Left cardiac atrium (tissue), 4 donors: Measurements from ENCODE around the gene SETD6. TPM values are rescaled to one million over a fixed set of nuclear protein-coding genes. Genes with fewer than 3 reads are reported as not detected.
"Not testable (repeated sequence)": the region's sequence is repeated elsewhere in the genome, so short reads cannot be mapped to it uniquely, and the experiment has no call there.

Experiments
- ATAC-seq, 2 donors: fragments of 200-7000 bp; cut with Tn5 transposase; one replicate each; pipeline ENCODE4 v1.9.1; 2020; ENCODE audit warnings: mild to moderate bottlenecking in 2 of 2, moderate library complexity in 2 of 2
- DNase-seq: peaks from one replicate; pipeline ENCODE4 v3.0.0-alpha.2; 2020
- intact Hi-C, 2 donors: fragments of 100-400 bp; cut with DNase I; formaldehyde crosslinking; loops; one replicate each; pipeline versions ENCODE4 v1.14.1 to v1.15.1; 2022 to 2023
- total RNA-seq, 2 donors: library from RNA; stranded (reverse); fragmentation: NEBNext Ultra II Directional; extraction: Animal tissue kit (Norgen Biotek cat#: 25700); gene quantifications; one replicate each; pipeline ENCODE4 v1.2.1, GENCODE V29; 2021
- donor health status: DM: no; HTN: yes; CAD: no.
- donor health status: DM: no; HTN: yes; CAD: no; lungs with severe emphysema.
- donor health status: DM: yes; HTN: yes; CAD: no.
- donor health status: Dilated cardiomyopathy.

Gene SETD6
- total RNA-seq, 2 donors from 2014 or later, result 10.7 to 10.8 TPM

DNA sequence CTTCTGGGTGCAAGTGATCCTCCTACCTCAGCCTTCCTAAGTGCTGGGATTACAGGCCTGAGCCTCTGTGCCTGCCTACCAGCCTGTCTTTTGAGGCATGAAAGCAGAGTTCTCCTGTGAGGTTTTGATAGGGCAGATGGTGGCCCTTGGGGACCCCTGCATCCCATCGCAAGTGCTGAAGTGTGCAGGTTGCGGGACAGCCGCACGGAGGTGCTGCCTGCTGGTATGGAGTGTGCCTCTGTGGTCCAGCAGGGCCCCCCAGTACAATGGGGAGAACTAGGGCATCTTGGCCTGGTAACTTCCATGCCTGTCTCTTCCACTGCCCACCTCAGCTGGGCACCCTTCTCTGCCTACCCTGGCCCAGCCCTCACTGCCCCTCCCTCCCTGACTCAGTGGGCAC lies 25.3 kb upstream of the SETD6 start:
- DNase-seq, result no peak
- intact Hi-C loops, result no loop called here
- no peak for ATAC-seq

DNA sequence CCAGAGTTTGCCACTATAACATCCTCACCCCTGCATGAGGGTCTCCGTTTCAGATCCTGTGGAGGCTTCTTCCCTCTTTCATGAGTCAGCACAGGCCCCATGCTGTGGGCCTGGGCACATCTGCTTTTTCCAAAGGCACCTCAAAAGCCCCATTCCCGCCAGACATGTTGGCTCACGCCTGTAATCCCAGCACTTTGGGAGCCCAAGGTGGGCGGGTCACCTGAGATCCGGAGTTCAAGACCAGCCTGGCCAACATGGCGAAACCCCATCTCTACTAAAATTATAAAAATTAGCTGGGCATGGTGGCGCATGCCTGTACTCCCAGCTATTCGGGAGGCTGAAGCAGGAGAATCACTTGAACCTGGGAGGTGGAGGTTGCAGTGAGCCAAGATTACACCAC lies 24.8 kb upstream of the SETD6 start:
- DNase-seq, ATAC-seq, intact Hi-C loops: not testable (repeated sequence)

GRCh38 chr16:58492066-58492465 lies 23.3 kb upstream of the SETD6 start:
- intact Hi-C loops, result no loop called here
- DNase-seq (no peak), ATAC-seq (no peak)

DNA sequence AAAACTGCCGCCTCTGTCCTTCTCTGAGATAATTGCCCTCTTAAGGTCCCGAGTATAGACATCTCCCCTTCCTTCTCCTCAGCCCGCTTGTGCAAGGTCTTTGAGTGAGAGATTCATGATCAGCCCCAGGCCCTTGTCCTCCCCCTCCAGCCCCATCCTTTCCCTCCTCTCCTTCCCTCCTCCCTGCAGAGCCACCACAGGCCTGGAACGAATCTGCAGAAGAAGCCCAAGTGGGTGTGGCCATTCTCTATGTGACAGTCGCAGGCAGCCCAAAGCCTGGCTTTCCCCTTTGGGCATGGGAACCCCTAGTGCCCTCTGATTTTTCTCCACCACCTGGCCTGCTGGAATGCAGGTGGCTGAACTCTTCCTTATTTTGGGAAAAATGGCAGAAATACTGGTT lies 22.6 kb upstream of the SETD6 start:
- no peak for DNase-seq
- ATAC-seq, result no peak
- intact Hi-C loops, result no loop called here

DNA sequence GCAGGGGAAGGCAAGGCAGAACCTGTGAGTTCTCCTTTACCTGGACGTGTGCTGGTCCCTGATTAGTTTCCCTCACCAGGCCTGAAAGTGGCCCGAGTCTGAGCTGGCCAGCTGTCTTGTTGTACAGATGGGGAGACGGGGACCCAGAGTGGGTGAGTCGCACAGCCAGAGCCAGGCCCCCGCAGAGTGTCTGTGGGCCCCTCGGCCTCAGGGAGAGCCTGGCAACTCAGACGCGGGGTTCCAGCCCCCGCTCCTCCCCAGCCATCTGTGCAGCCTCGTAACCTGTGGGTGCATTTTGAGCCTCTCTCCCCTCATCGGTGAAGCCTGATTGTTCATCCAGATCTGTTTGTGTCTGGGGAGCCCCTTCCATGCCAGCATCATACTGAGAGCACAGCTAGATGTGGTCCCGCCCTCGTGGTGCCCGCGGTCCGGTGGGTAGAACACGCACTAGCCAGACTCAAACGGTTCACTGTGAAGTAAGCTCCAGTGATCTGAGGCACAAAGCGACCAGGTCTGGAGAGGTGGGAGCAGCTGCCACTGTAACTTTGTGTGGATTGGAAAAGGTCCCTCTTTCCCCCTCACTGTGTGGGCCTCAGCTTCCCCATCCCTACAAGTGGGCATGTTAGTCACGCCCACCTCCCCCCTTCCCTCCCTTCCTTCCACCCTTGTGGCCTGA lies 21.4 kb upstream of the SETD6 start:
- intact Hi-C loops, result no loop called here
- ATAC-seq (no peak), DNase-seq (peak; percentile 12)

DNA sequence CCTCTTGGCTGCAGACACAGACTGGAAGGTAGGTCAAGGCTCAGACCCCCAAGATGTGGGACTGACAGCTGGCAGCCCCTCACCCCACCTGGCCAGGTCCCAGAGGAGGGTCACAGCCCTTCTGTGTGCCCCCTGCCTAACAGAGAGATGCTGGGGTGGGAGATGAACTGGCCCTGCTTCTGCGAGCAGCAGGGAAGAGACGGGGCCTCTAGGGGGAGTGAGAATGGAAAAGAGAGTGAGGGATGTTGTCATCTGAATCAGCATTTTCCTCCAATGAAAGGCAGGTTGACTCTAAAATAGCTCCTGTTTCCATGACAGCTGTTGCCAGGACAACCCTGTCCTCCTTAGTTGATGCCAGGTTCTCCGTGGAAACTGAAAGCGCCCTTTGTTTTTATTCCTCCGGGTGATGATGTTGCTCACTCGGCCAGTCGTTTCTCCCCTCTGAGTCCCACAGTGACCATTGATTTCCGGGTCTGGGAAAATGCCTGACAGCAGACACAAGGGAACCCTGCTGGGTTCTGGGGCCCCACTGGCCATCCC lies 20.3 kb upstream of the SETD6 start:
- ATAC-seq, result peak; percentile 52 to 68
- intact Hi-C loops, result no loop called here
- DNase-seq, result peak; percentile 88

DNA sequence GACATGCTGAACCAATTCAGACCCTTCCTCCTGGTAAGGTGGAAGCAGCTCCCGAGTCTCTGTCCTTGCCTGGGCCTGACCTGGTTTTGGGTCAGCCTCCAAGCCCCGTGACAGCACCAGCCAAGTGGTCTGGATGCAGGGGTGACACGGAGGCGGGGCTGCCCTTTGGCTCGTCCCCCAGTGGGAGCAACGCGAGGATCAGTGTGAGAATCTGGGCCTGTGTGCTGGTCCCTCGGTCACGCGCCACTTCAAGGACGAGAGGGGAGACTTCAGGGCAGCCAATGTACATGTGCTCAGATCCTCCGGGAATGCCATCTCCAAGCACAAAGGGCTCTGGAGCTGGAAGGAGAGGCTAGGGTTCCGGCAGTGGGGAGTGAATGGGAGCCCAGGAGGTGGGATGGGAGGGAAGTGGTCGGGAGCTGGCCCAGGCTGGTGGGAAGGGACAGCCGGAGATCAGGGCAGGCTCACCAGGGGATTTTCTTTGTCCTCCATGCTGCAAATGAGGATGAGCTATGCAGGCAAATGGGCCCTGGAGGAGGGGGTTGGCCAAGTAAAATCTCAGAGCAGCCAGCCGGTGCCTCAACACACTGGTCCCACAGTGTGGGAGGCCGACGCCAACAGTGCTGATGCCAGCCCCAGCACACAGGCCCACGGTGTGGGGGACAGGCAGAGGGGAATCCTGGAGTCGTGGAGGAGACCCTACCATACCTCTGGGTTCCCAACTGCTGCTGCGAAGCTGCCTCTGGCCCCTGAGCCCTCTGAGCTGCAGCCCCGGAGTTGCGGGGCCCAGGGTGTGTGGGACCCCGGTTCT lies 19.6 kb upstream of the SETD6 start:
- intact Hi-C loops, result no loop called here
- DNase-seq (peak; percentile 58), ATAC-seq (peak; percentile 22 to 38)

- ATAC-seq (no peak), DNase-seq (no peak)
- intact Hi-C loops, result no loop called here
These were observed 17.8 kb upstream of the SETD6 start for GRCh38 chr16:58497468-58497867.

DNA sequence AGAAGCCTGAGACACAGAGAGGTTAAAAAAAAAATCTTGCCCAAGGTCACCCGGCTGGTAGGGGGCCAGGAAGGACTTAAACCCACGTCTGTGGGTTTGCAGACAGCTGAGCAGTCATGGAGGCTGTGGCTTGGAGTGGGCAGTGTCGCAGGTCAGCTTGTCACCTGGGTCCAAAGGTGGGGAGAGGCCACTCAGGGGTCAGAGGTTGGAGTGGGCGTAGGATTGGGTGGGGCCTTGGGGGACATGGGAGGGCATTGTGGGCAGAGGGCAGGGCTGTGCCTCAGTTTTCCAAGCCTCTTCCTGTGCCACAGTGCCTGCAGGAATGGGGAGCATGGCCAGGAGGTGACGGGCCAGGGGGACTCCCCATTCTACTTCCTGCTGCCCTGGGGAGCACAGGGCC lies 17.4 kb upstream of the SETD6 start:
- intact Hi-C loops, result no loop called here
- DNase-seq (peak; percentile 11), ATAC-seq (no peak)

- intact Hi-C loops, result no loop called here
- DNase-seq (peak; percentile 9), ATAC-seq (no peak)
These were observed 16.8 kb upstream of the SETD6 start for GRCh38 chr16:58498341-58499091.

- peak; percentile 21 for DNase-seq
- intact Hi-C loops, result no loop called here
These were observed 16.2 kb upstream of the SETD6 start for GRCh38 chr16:58499092-58499511.

DNA sequence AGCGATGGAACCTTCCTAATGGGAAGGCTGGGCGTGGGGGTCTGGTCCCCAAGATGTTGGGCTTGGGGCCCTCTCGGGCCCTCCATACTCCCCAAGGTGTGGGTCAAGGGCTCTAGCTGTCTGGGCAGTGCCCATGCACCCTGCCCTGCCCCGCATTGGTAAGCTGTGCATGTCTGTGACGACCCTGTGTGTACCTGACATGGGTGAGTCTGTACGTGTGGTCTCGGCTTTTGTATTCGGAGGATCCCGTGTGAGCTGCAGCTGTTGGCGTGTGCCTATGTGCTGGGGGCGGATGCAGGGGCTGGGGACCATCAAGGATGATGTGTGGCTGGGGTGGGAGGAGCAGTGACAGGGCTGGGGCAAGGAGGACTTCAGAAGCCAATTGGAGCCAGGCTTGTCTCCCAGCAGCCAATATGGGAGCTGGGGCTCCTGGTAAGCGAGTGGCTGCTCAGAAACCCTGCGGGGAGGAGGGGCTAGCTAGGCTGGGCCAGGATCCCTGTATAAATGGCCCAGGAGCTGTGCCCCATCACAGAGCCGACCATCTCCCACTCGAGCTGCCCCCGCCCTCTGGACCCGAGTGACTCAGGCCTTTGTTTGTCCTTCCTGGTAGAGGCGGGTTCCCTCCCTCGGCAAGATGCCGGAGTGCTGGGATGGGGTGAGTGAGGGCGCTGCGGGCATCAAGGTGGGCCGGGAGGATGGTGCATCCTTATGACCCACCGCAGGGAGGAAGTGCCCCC lies 15.5 kb upstream of the SETD6 start, which contains the start of gene NDRG4:
Gene NDRG4 (plus strand): TSS at position 529 of the 737 bp plus-strand sequence. CDS start 106 bp downstream, at position 635.
- peak; percentile 72 for DNase-seq
- peak; percentile 39 to 55 for ATAC-seq
- intact Hi-C loops, result no loop called here

More at GRCh38 chr16:58499092-58499511, 16.2 kb upstream of the SETD6 start:
- ATAC-seq, result no peak

GRCh38 chr16:58500430-58501241 lies 14.7 kb upstream of the SETD6 start:
- ATAC-seq, result peak in 1 of 2 donors; percentile 4
- intact Hi-C loops, result no loop called here
- peak; percentile 23 for DNase-seq

- DNase-seq, result peak; percentile 32
- peak; percentile 36 to 39 for ATAC-seq
- intact Hi-C loops, result no loop called here
These were observed 13.8 kb upstream of the SETD6 start for GRCh38 chr16:58501242-58502131.

- intact Hi-C loops, result no loop called here
- DNase-seq (no peak), ATAC-seq (no peak)
These were observed 12.9 kb upstream of the SETD6 start for GRCh38 chr16:58502217-58502921.

GRCh38 chr16:58503166-58503862 lies 12.0 kb upstream of the SETD6 start:
- DNase-seq (peak; percentile 17), ATAC-seq (no peak)
- intact Hi-C loops, result no loop called here
